GM23338 (cell line): ENCODE results near the gene TNK2.

Source experiments
- CREB1 ChIP-seq: fragments of 250-450 bp; sonication (Bioruptor Pico); IDR thresholded peaks from 2 replicates; pipeline ENCODE4 v1.5.0; 2020; ENCODE audit warnings: low read depth, mild to moderate bottlenecking, moderate library complexity
- CTCF ChIP-seq, 2 experiments: fragments of 200-600 bp in 1 of 2; sonication (generic) in 1 of 2; conservative IDR thresholded peaks; 2 replicates each; pipeline versions ENCODE4 v1.5.1 to v1.6.1; 2016 to 2017; ENCODE audit warnings: antibody characterized with exemption in 2 of 2, low read depth in 2 of 2, mild to moderate bottlenecking in 2 of 2, moderate library complexity in 1 of 2
- EZH2 ChIP-seq: fragments of 200-600 bp; sonication (generic); IDR thresholded peaks from one replicate; pipeline ENCODE4 v1.8.0; 2017; ENCODE audit warnings: antibody characterized with exemption, mild to moderate bottlenecking, low read depth; ENCODE audit not compliant: unreplicated experiment
- EZH2phosphoT487 ChIP-seq: fragments of 200-600 bp; sonication (generic); IDR thresholded peaks from one replicate; pipeline ENCODE4 v1.8.1; 2018; ENCODE audit warnings: antibody characterized with exemption; ENCODE audit not compliant: unreplicated experiment
- JUNB ChIP-seq: IDR thresholded peaks from one replicate; pipeline ENCODE4 v1.6.1; 2016; ENCODE audit warnings: antibody characterized with exemption; ENCODE audit not compliant: unreplicated experiment
- NANOG ChIP-seq: IDR thresholded peaks from 2 replicates; pipeline ENCODE4 v1.6.1; 2016; ENCODE audit warnings: antibody characterized with exemption, borderline replicate concordance
- POLR2AphosphoS5 ChIP-seq: IDR thresholded peaks from 2 replicates; pipeline ENCODE4 v1.6.1; 2016; ENCODE audit warnings: antibody characterized with exemption, low read depth
- REST ChIP-seq: IDR thresholded peaks from one replicate; pipeline ENCODE4 v1.6.1; 2018; ENCODE audit warnings: antibody characterized with exemption; ENCODE audit not compliant: unreplicated experiment
- STAT1 ChIP-seq: IDR thresholded peaks from one replicate; pipeline ENCODE4 v1.6.1; 2016; ENCODE audit warnings: antibody characterized with exemption; ENCODE audit not compliant: unreplicated experiment
- ZNF114 ChIP-seq: fragments of 250-450 bp; sonication (Bioruptor Pico); IDR thresholded peaks from 2 replicates; pipeline ENCODE4 v1.5.0; 2020; ENCODE audit warnings: mild to moderate bottlenecking, moderate library complexity
- ZNF331 ChIP-seq: fragments of 250-450 bp; sonication (Bioruptor Pico); IDR thresholded peaks from 2 replicates; pipeline ENCODE4 v1.5.0; 2020; ENCODE audit warnings: low read depth, mild to moderate bottlenecking, moderate library complexity
- ZNF462 ChIP-seq: fragments of 250-450 bp; sonication (Bioruptor Pico); IDR thresholded peaks from 2 replicates; pipeline ENCODE4 v1.5.0; 2020; ENCODE audit warnings: mild to moderate bottlenecking, moderate library complexity
- TF ChIP-seq, protein P1 (sequence below): IDR thresholded peaks from 2 replicates; pipeline ENCODE4 v1.6.1; 2016; ENCODE audit warnings: antibody characterized with exemption

DNA sequence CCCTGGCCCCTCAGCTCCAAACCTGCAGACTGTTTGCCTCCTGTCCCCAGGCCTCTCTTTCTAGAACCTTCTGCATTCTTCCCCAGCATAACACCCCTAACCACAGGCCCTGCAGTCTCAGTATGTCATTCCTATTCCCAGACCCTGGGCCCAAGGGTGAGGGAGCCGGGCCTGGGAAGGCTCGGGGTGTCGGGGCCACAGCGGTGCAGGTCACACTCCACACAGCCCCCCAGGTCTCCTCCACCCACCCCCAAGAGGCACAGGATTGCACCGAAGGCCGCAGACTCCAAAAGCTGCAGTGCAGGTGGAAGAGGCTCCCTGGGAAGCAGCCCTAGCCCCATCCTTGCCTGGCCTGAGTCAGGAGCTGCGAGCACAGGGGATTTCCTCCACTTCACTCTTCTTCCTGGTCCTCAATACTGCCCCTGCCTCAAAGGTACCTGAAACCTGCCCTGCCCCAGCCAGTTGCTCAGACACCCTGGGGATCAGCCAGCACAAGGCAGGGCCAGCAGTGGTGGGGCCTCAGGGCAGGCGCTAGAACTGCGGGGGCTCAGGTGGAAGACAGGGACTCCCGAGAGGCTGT, 31.1 kb downstream of the TNK2 start:
- TF ChIP-seq POLR2AphosphoS5 (no peak), REST (no peak), EZH2 (no peak), CREB1 (CRISPR knock-in tag) (no peak), CTCF (conservative IDR thresholded peaks at IDR 0.05; ENCODE audit: low read depth in 2 of 2) (no peak), EZH2phosphoT487 (no peak), ZNF114 (CRISPR knock-in tag) (no peak), ZNF462 (no peak), ZNF331 (CRISPR knock-in tag) (no peak), JUNB (no peak), NANOG (no peak), STAT1 (no peak)
- TF ChIP-seq, protein P1, sequence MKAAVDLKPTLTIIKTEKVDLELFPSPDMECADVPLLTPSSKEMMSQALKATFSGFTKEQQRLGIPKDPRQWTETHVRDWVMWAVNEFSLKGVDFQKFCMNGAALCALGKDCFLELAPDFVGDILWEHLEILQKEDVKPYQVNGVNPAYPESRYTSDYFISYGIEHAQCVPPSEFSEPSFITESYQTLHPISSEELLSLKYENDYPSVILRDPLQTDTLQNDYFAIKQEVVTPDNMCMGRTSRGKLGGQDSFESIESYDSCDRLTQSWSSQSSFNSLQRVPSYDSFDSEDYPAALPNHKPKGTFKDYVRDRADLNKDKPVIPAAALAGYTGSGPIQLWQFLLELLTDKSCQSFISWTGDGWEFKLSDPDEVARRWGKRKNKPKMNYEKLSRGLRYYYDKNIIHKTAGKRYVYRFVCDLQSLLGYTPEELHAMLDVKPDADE = no peak
